ENCODE results near the gene CDK2AP2.
"Not testable (repeated sequence)": the region's sequence is repeated elsewhere in the genome, so short reads cannot be mapped to it uniquely, and the experiment has no call there.

DNA sequence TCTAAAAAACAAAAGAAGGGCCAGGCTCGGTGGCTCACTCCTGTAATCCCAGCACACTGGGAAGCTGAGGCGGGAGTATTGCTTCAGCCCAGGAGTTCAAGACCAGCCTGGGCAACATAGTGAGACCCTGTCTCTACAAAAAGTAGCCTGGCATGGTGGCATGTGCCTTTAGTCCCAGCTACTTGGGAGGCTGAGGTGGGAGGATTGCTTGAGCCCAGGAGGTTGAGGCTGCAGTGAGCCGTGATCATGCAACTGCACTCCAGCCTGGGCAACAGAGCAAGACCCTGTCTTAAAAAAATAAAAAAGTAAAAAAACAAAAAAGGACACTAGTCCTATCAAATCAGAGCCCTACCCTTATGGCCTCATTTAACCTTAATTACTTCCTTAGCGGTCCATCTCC, 3.6 kb upstream of the CDK2AP2 start:
- not testable (repeated sequence) for TF ChIP-seq POLR2AphosphoS5, POU2F2, POLR2A (IDR thresholded peaks at IDR 0.05; ENCODE audit: low read depth, low read length)
